ENCODE data around the gene PUS1.

The PUS1 gene

DNA sequence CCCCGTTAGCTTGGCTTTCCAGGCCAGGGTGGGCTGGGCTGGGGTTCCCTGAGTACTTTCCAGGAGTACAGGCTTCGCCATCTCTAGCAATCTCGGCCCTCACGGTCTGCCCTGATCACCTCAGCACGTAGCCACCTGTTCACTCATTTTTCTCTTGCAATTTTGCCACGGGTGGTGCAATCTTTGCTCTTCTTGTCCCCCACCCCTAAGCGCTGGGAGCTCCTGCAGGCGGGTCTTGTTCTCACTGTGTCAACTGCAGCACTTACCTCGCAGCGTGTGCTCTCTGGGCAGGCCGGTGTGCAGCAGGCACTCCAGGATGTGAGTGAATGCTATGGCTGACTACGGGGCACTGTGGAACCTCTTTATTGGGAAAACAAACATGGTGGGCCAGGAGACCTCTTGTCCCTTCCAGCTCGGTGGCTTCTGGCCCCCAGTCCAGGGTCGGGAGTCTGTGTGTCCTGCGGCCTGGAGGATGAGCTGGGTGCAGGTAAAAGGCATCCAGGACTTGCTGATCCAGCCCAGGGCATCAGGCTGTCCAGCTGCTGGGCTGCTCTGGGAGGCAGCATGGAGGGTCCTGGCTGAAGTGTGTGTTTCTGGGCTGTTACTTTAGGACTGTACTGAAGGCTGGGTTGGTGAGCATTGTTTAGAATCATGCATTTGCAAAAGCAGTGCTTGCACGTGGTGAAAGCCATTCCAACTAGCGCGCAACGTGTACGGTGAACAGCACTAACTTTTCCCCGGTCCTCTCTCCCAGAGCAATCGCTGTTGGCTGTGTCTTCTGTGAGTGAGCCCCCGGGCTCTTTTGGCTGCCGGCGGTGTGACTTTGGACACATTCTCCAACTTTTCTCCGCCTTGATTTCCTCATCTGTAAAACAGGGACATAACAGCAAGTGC lies 36.1 kb upstream of the PUS1 start:
- no peak for DNase-seq (ENCODE audit: extremely low spot score)
- CTCF ChIA-PET: interaction anchor here (0.6 kb wide), 1 partner anchor 10 kb away, joined by 3 read pairs; no protein-coding TSS in a partner anchor
- POLR2A ChIA-PET: interaction anchor here (0.7 kb wide), 1 partner anchor 1019 kb away, joined by 3 read pairs; no protein-coding TSS in a partner anchor
- TF ChIP-seq CTBP1 (IDR thresholded peaks at IDR 0.05; ENCODE audit: borderline replicate concordance) (no peak), HDGF (IDR thresholded peaks at IDR 0.05; ENCODE audit: borderline replicate concordance) (no peak), SP1 (IDR thresholded peaks at IDR 0.05) (no peak), ZNF384 (IDR thresholded peaks at IDR 0.05) (no peak), BHLHE40 (IDR thresholded peaks at IDR 0.05; ENCODE audit: borderline replicate concordance) (no peak), ARNT (IDR thresholded peaks at IDR 0.05) (no peak), FOXK2 (IDR thresholded peaks at IDR 0.05) (no peak)

- POLR2A ChIA-PET: interaction anchor here (0.7 kb wide), 1 partner anchor 1020 kb away, joined by 3 read pairs; no protein-coding TSS in a partner anchor
- TF ChIP-seq CTBP1 (IDR thresholded peaks at IDR 0.05; ENCODE audit: borderline replicate concordance) (no peak), HDGF (IDR thresholded peaks at IDR 0.05; ENCODE audit: borderline replicate concordance) (no peak), FOXA1 (IDR thresholded peaks at IDR 0.05) (no peak), L3MBTL2 (conservative IDR thresholded peaks at IDR 0.05) (no peak), LEF1 (IDR thresholded peaks at IDR 0.05; ENCODE audit: borderline replicate concordance) (no peak), FOXK2 (IDR thresholded peaks at IDR 0.05) (no peak), NFRKB (IDR thresholded peaks at IDR 0.05) (no peak), ARNT (IDR thresholded peaks at IDR 0.05) (no peak), ZNF384 (IDR thresholded peaks at IDR 0.05) (no peak), BHLHE40 (IDR thresholded peaks at IDR 0.05; ENCODE audit: borderline replicate concordance) (no peak), PKNOX1 (IDR thresholded peaks at IDR 0.05) (no peak), TARDBP (IDR thresholded peaks at IDR 0.05) (no peak), SUZ12 (IDR thresholded peaks at IDR 0.05) (no peak), FOXM1 (IDR thresholded peaks at IDR 0.05; ENCODE audit: borderline replicate concordance) (no peak), SP1 (IDR thresholded peaks at IDR 0.05) (no peak), ELF4 (IDR thresholded peaks at IDR 0.05) (no peak)
- CTCF ChIA-PET: interaction anchor here (0.6 kb wide), 1 partner anchor 11 kb away, joined by 3 read pairs; no protein-coding TSS in a partner anchor
- no peak for DNase-seq (ENCODE audit: extremely low spot score)
Measured at GRCh38 chr12:131893605-131894312, 35.3 kb upstream of the PUS1 start.

GRCh38 chr12:131894313-131894860 lies 34.7 kb upstream of the PUS1 start, which contains the start of gene ULK1:
Gene ULK1 (plus strand): TSS chr12:131894622. CDS start chr12:131895002, 380 bp downstream.
- TF ChIP-seq LEF1 (IDR thresholded peaks at IDR 0.05; ENCODE audit: borderline replicate concordance): no peak
- no peak for TF ChIP-seq FOXA1 (IDR thresholded peaks at IDR 0.05)
- POLR2A ChIA-PET: no interaction called here
- CTCF ChIA-PET: no interaction called here
- DNase-seq (ENCODE audit: extremely low spot score): peak; percentile 100

DNA sequence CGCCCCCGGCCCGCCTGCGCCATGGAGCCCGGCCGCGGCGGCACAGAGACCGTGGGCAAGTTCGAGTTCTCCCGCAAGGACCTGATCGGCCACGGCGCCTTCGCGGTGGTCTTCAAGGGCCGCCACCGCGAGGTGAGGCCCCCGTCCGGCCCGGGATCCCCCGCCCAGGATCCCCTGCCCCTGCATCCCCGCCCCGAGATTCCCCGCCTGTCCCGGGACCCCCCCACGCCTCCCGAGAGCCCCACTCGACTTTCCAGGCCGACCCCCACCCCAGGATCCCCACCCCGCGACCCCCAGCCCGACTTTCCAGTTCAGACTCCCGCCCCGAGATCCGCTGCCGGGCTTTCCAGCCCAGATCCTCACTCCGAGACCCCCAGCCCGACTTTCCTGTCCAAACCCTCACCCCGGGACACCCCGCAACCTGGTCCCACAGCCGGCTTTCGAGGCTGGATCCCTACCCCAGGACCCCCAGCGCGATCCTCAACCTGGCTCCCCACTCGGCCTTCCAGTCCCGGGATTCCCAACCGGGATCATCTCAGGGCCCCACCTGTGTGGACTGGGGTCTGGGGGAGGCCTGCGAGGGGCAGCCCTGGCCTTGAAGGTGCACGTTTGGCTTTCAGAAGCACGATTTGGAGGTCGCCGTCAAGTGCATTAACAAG lies 34.0 kb upstream of the PUS1 start:
- POLR2A ChIA-PET: no interaction called here
- CTCF ChIA-PET: no interaction called here
- DNase-seq (ENCODE audit: extremely low spot score): no peak

GRCh38 chr12:131895640-131896079 lies 33.4 kb upstream of the PUS1 start:
- POLR2A ChIA-PET: no interaction called here
- no peak for DNase-seq (ENCODE audit: extremely low spot score)
- TF ChIP-seq TARDBP (IDR thresholded peaks at IDR 0.05) (no peak), LEF1 (IDR thresholded peaks at IDR 0.05; ENCODE audit: borderline replicate concordance) (no peak), ARNT (IDR thresholded peaks at IDR 0.05) (no peak), SUZ12 (IDR thresholded peaks at IDR 0.05) (no peak), BHLHE40 (IDR thresholded peaks at IDR 0.05; ENCODE audit: borderline replicate concordance) (no peak), HDGF (IDR thresholded peaks at IDR 0.05; ENCODE audit: borderline replicate concordance) (no peak), CTBP1 (IDR thresholded peaks at IDR 0.05; ENCODE audit: borderline replicate concordance) (no peak), FOXM1 (IDR thresholded peaks at IDR 0.05; ENCODE audit: borderline replicate concordance) (no peak), SP1 (IDR thresholded peaks at IDR 0.05) (no peak), FOXA1 (IDR thresholded peaks at IDR 0.05) (no peak), FOXK2 (IDR thresholded peaks at IDR 0.05) (no peak)
- CTCF ChIA-PET: no interaction called here

More for the DNA sequence above, 34.0 kb upstream of the PUS1 start:
- TF ChIP-seq NFRKB (IDR thresholded peaks at IDR 0.05) (no peak), FOXM1 (IDR thresholded peaks at IDR 0.05; ENCODE audit: borderline replicate concordance) (no peak), ZNF384 (IDR thresholded peaks at IDR 0.05) (no peak), SP1 (IDR thresholded peaks at IDR 0.05) (no peak), L3MBTL2 (conservative IDR thresholded peaks at IDR 0.05) (no peak), ARNT (IDR thresholded peaks at IDR 0.05) (no peak), ELF4 (IDR thresholded peaks at IDR 0.05) (no peak), FOXA1 (IDR thresholded peaks at IDR 0.05) (no peak), TARDBP (IDR thresholded peaks at IDR 0.05) (no peak)

DNA sequence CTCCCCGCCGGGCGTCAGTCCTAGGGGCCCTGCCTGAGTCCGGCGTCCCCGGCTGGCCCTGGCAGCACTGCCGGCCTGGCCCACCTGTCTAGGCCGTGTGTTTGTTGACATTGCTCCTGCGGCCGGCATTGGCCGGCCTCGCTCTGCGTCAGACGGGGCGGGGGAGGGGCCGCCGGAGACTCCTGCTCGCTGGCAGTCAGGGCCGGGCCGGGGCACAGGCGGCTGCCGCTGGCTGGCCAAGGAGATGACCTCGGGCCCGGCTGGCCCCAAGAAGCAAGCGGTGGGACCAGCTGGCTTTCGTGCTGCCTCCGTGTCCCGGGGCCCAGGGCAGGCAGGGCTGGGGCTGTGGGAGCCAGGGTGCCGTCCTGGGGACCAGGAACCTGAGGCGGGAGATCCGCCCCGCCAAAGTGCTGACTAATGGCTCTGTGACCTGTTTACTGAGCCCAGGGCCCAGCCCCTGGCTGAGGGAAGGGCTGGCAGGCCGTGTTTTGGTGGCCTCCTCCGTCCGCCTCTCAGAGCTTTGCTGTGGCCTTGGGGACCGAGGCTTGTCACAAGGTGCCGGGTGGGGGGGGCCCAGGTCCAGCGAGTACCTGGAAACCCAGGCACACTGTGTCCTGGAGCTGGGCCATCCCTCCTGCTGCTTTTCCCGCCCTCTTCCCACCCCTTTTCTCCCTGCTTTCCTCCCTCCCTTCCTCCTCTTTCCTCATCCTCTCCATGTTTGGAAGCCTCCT lies 32.8 kb upstream of the PUS1 start:
- peak; percentile 82 for DNase-seq (ENCODE audit: extremely low spot score)
- TF ChIP-seq BHLHE40 (IDR thresholded peaks at IDR 0.05; ENCODE audit: borderline replicate concordance) (no peak), FOXM1 (IDR thresholded peaks at IDR 0.05; ENCODE audit: borderline replicate concordance) (no peak), ZNF384 (IDR thresholded peaks at IDR 0.05) (no peak), NFRKB (IDR thresholded peaks at IDR 0.05) (no peak), ELF4 (IDR thresholded peaks at IDR 0.05) (no peak), ARNT (IDR thresholded peaks at IDR 0.05) (no peak), LEF1 (IDR thresholded peaks at IDR 0.05; ENCODE audit: borderline replicate concordance) (no peak), HDGF (IDR thresholded peaks at IDR 0.05; ENCODE audit: borderline replicate concordance) (no peak), L3MBTL2 (conservative IDR thresholded peaks at IDR 0.05) (no peak; the same call in 1 of the 2 replicates), PKNOX1 (IDR thresholded peaks at IDR 0.05) (no peak), CTBP1 (IDR thresholded peaks at IDR 0.05; ENCODE audit: borderline replicate concordance) (no peak), SP1 (IDR thresholded peaks at IDR 0.05) (no peak), TARDBP (IDR thresholded peaks at IDR 0.05) (no peak), FOXA1 (IDR thresholded peaks at IDR 0.05) (no peak), FOXK2 (IDR thresholded peaks at IDR 0.05) (no peak), SUZ12 (IDR thresholded peaks at IDR 0.05) (no peak)
- CTCF ChIA-PET: no interaction called here
- POLR2A ChIA-PET: no interaction called here

Data from HEK293T (cell line).